Activated CD8-positive, alpha-beta memory T cell treated with anti-CD3 and anti-CD28 coated beads, Interleukin-2, amount 10 ng/mL, durations not matched to agents 7 days and 5 days (primary cell): ENCODE results near the gene HDGFL3. TPM values are rescaled to one million over a fixed set of nuclear protein-coding genes. Genes with fewer than 3 reads are reported as not detected.

Experiments
- ATAC-seq: fragments of 150-1000 bp; cut with Tn5 transposase; one replicate; pipeline ENCODE4 v1.10.0; 2021; ENCODE audit warnings: moderate library complexity
- CTCF ChIA-PET: fragments of 350-600 bp; sonication (Branson Sonifier 250); formaldehyde crosslinking; loops from one replicate; lab custom pipeline; 2021; ENCODE audit warnings: antibody characterized with exemption; lab: Charles Lee
- DNase-seq: peaks from one replicate; pipeline ENCODE4 v3.0.0-alpha.2; 2020
- H3K27ac Mint-ChIP-seq: one replicate; pipeline ENCODE4 v1.8.0; 2021; ENCODE audit warnings: mild to moderate bottlenecking, mixed read lengths
- H3K27me3 Mint-ChIP-seq: one replicate; pipeline ENCODE4 v1.8.0; 2021; ENCODE audit warnings: mixed read lengths
- H3K36me3 Mint-ChIP-seq: one replicate; pipeline ENCODE4 v1.8.0; 2021; ENCODE audit warnings: mild to moderate bottlenecking, mixed read lengths
- H3K4me1 Mint-ChIP-seq: one replicate; pipeline ENCODE4 v1.8.0; 2021; ENCODE audit warnings: mixed read lengths
- H3K4me3 Mint-ChIP-seq: one replicate; pipeline ENCODE4 v1.8.0; 2021; ENCODE audit warnings: mild to moderate bottlenecking, moderate library complexity, mixed read lengths
- H3K9me3 Mint-ChIP-seq: one replicate; pipeline ENCODE4 v1.8.0; 2022; ENCODE audit warnings: low read depth, mixed read lengths
- total RNA-seq, 2 experiments: library from RNA; stranded (reverse); gene quantifications; one replicate each; pipeline ENCODE4 v1.2.3, GENCODE V29; 2021

Gene HDGFL3
- total RNA-seq, 2 experiments from 2014 or later: 20.4 to 91.0 TPM

DNA sequence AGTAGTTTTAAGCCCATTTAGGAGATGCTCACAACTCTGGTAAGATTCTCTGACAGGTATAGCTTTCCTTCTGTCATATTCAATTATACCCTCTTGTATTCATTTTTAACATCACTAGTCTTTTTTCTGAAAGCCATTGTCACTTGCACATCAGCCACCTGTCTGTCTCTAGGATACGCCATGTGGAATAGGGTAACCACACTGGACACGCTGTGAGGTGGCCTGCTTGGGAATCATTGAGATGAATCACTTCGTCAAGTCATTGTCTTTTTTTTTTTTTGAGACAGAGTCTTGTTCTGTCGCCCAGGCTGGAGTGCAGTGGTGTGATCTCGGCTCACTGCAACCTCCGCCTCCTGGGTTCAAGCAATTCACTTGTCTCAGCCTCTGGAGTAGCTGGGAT lies 92.8 kb downstream of the HDGFL3 start:
- Mint-ChIP-seq H3K4me1 (peaks cover 23% of the 10 kb centered on the region), H3K36me3 (peaks cover 26% of the 10 kb centered on the region), H3K27me3 (no peaks in the 10 kb centered on the region), H3K9me3 (peaks cover 3% of the 10 kb centered on the region), H3K4me3 (no peak overlapping the region), H3K27ac (no peak overlapping the region)
- DNase-seq: no peak
- ATAC-seq: no peak
- CTCF ChIA-PET: no interaction called here

DNA sequence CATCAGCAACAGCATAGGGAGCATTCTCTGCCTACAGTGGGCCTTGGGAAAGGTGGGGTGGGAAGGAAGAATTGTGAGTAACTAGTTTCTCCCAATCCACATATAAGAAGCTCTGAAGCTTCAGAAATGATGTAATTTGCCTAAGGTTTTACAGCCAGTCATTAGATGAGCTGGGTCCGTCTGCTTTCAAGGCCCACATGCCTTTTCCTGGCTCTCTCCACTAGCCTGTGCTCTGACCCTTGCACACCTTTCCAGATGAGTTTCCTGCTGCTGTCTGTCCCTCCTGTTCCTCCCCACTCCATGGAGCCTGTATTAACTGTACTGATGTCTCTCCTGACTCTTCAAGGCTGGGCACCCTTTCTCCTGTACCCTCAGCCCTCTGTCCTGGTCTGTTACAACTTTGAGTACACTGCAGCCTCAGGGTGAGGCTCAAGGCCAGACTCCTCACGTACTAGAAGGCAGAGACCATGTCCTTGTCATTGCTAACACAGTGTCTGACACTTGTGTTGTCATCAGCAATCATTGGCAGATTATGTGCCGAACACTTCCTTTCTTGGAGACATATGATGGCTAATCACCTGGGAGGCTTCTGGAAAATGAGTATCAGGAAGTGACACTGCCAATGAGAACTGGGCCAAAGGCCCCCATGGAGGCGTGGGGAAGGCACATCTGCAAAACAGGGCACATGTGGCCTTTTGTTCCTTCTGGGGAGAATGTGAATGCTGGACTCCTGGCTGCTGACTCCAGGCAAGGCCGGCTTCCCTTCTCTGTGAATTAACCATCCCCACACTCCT lies 93.5 kb downstream of the HDGFL3 start:
- DNase-seq (no peak), ATAC-seq (no peak)
- Mint-ChIP-seq H3K4me1 (peaks cover 30% of the 10 kb centered on the region), H3K9me3 (peaks cover 3% of the 10 kb centered on the region), H3K36me3 (peaks cover 28% of the 10 kb centered on the region), H3K4me3 (no peak overlapping the region), H3K27ac (no peak overlapping the region), H3K27me3 (peaks cover 3% of the 10 kb centered on the region)
- CTCF ChIA-PET: no interaction called here

- Mint-ChIP-seq H3K27me3 (peaks cover 6% of the 10 kb centered on the region), H3K27ac (no peak overlapping the region), H3K36me3 (peaks cover 33% of the 10 kb centered on the region), H3K4me3 (no peak overlapping the region), H3K4me1 (peaks cover 41% of the 10 kb centered on the region), H3K9me3 (peaks cover 3% of the 10 kb centered on the region)
- CTCF ChIA-PET: no interaction called here
- ATAC-seq (no peak), DNase-seq (no peak)
Observed at GRCh38 chr15:83112956-83113299, 94.7 kb downstream of the HDGFL3 start.

DNA sequence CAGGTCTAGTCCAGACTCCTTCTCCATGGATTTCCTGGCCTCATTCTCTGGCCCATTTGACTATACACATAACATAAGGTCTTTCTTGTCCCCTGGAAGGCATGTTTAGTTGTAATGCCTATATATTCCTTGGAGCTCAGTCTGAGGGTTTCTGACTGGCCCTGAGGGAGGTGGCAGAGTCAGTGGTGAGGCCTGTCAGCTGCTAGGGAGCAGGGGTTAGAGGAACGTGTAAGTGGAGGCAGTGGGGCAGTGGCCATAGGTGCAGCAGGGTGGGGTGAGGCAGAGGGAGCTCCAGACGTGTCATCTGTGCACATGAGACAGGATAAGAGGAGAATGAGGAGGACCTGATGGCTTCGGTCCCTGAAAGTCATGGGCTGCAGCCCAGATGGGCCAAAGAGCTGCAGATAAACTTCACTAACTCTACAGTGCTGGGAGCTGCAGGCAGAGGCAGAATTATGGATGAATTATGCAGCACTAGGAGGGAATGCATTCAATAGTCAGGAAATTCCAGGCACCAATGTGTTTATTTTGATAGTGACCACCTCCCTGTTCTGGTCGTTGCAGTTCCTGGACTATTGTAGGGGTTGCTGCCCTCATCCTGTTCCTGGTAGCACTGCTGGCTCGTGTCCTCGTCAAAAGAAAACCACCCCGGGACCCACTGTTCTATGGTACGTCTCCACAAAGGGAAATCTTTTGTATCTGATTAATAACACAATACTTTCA lies 95.2 kb downstream of the HDGFL3 start:
- peaks cover 3% of the 10 kb centered on the region for H3K9me3 Mint-ChIP-seq
- no peak overlapping the region for H3K27ac Mint-ChIP-seq

DNA sequence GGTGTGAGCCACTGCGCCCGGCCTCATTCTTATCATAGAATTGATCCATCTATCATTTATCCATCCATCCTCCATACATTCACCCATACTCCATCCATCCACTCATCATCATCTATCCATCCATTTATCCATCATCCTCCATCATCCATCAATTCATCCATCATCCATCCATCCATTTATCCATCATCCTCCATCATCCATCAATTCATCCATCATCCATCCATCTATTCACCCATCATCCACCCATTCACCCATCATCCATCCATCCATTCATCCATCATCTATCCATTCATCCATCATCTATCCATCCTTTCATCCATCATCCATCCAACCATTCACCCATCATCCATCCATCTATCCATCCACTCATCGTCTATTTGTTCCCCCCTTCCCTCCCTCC lies 96.5 kb downstream of the HDGFL3 start:
- CTCF ChIA-PET: no interaction called here
- Mint-ChIP-seq H3K27ac (no peak overlapping the region), H3K9me3 (peaks cover 3% of the 10 kb centered on the region), H3K27me3 (peaks cover 13% of the 10 kb centered on the region), H3K36me3 (peaks cover 35% of the 10 kb centered on the region), H3K4me3 (no peak overlapping the region), H3K4me1 (peaks cover 48% of the 10 kb centered on the region)
- ATAC-seq (no peak), DNase-seq (no peak)

More for the DNA sequence above, 95.2 kb downstream of the HDGFL3 start:
- peaks cover 33% of the 10 kb centered on the region for H3K36me3 Mint-ChIP-seq
- DNase-seq (no peak), ATAC-seq (no peak)
- CTCF ChIA-PET: no interaction called here
- H3K4me3 Mint-ChIP-seq: no peak overlapping the region
- H3K27me3 Mint-ChIP-seq: peaks cover 6% of the 10 kb centered on the region
- H3K4me1 Mint-ChIP-seq: peaks cover 41% of the 10 kb centered on the region

- Mint-ChIP-seq H3K9me3 (peaks cover 3% of the 10 kb centered on the region), H3K27me3 (peaks cover 19% of the 10 kb centered on the region), H3K27ac (no peak overlapping the region), H3K4me3 (no peak overlapping the region), H3K36me3 (peaks cover 30% of the 10 kb centered on the region), H3K4me1 (peaks cover 43% of the 10 kb centered on the region)
- ATAC-seq (no peak), DNase-seq (no peak)
- CTCF ChIA-PET: no interaction called here
Observed at GRCh38 chr15:83110381-83110780, 97.2 kb downstream of the HDGFL3 start.

GRCh38 chr15:83109532-83109931 lies 98.1 kb downstream of the HDGFL3 start:
- Mint-ChIP-seq H3K27ac (no peak overlapping the region), H3K9me3 (peaks cover 3% of the 10 kb centered on the region), H3K36me3 (peaks cover 26% of the 10 kb centered on the region), H3K4me1 (peaks cover 41% of the 10 kb centered on the region), H3K4me3 (no peak overlapping the region), H3K27me3 (peaks cover 20% of the 10 kb centered on the region)
- no peak for ATAC-seq
- no peak for DNase-seq
- CTCF ChIA-PET: interaction anchor here (1.0 to 3.7 kb wide), 3 partner anchors 7 to 99 kb away, joined by 3 to 8 read pairs (median 3); no protein-coding TSS in a partner anchor

DNA sequence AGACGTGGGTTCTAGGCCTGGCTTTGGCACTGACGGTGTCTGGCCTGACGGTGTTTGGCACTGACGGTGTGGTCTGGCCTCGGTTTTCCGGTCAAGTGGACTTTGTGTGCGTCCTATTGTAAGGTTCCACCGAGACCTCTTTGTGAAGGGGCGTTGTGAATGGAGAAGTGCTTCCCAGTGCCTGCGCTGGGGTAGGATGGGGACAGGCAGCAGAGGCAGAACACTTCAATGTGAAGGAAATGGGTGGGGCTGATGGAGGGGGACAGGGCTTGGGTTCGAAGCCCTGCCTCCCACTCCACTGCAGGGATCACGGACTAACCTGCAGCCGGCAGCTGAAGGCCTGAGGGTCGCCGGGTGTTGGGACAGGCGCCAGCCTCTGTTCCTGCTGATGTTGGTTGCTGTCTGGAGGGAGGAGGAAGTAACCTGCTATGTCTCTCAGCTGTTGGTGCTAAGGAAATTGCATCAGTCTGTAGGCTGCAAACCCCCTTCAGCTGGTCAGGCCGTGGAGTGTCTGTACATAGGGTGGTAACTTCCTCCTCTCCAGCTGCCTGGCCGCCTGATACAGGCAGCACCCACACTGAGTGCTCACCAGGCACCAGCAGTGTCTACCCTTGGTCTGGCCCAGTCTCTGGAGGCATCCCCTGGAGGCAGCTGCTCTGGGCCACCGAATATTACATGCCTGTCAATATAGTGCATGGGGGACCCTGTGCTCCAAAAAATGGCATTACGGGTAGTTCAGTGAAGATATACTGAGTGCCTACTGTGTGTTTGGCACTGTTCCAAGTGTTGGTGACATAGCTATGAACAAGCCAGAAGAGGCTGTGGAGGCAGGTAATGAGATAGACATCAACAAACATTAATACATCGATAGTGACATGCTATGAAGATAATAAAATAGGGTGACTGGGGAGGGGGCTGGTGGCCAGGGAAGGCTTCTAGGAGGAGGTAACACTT lies 99.1 kb downstream of the HDGFL3 start:
- H3K4me1 Mint-ChIP-seq: peaks cover 41% of the 10 kb centered on the region
- peaks cover 20% of the 10 kb centered on the region for H3K36me3 Mint-ChIP-seq
- CTCF ChIA-PET: interaction anchor here (1.0 to 3.7 kb wide), 4 partner anchors 8 to 100 kb away, joined by 3 to 11 read pairs (median 6); partner anchors contain the start of gene C15orf40
- H3K9me3 Mint-ChIP-seq: peaks cover 3% of the 10 kb centered on the region
- DNase-seq: peak; percentile 77
- H3K27me3 Mint-ChIP-seq: peaks cover 28% of the 10 kb centered on the region
- peak overlapping the region; percentile 93 for H3K4me3 Mint-ChIP-seq
- H3K27ac Mint-ChIP-seq: peak overlapping the region; percentile 89
- ATAC-seq: peak; percentile 72

GRCh38 chr15:83107841-83108181 lies 99.8 kb downstream of the HDGFL3 start:
- peak; percentile 7 for ATAC-seq
- Mint-ChIP-seq H3K4me1 (peaks cover 39% of the 10 kb centered on the region), H3K9me3 (peaks cover 3% of the 10 kb centered on the region), H3K36me3 (peaks cover 18% of the 10 kb centered on the region), H3K4me3 (peak overlapping the region; percentile 93), H3K27ac (peak overlapping the region; percentile 89), H3K27me3 (peaks cover 28% of the 10 kb centered on the region)
- CTCF ChIA-PET: interaction anchor here (2.2 to 3.7 kb wide), 2 partner anchors 9 to 97 kb away, joined by 8 to 11 read pairs; partner anchors contain the start of gene C15orf40
- DNase-seq: no peak

DNA sequence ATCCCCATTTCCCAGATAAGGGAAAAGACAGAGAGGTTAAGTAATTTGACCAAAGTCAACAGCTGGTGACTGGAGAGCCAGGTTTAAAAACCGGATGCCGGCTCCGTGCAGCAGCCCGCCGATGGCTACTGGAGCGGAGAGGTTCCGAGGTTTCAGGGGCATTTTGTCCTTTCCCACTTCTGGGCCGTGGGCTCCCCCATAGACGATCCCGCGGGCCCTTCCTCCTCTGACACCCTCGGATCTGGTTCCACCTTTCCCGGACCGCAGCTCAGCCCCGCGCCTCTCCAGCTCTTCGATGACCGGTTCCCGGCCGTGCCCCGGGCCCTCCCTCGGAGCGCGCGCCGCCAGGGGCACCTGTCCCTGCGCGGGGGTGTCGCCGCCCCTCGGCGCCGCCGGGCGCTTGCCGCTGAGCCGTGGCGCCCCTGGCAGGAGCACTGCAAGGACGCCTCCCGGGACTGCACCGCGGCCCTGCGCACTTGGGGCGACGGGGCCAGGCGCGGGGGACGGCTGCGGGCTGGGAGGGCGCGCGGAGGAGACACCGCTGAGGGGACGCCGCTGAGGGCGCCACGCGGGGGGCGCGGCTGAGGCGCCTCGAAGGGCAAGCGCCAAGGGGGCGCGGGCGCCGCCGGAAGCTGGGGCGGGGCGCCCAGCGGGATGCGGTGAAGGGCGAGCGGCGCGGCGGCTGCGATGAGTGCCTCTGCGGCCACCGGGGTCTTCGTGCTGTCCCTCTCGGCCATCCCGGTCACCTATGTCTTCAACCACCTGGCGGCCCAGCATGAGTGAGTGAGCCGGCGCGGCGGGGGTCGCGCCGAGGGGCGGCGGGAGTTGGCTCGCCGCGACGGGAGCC lies 100.4 kb downstream of the HDGFL3 start, which contains the start of gene TM6SF1:
Gene TM6SF1, plus strand, starts transcription at position 652 of the 847 bp plus-strand sequence. Its CDS starts 36 bp downstream, at position 688.
- peaks cover 34% of the 10 kb centered on the region for H3K4me1 Mint-ChIP-seq
- H3K27ac Mint-ChIP-seq: peak within 1 kb of the TSS; percentile 89
- CTCF ChIA-PET: interaction anchor here (1.2 to 3.7 kb wide), 3 partner anchors 10 to 101 kb away, joined by 4 to 11 read pairs (median 8); partner anchors contain the start of genes C15orf40 and HDGFL3
- peaks cover 33% of the 10 kb centered on the region for H3K27me3 Mint-ChIP-seq
- peaks cover 18% of the 10 kb centered on the region for H3K36me3 Mint-ChIP-seq
- DNase-seq: peak; percentile 54
- peaks cover 3% of the 10 kb centered on the region for H3K9me3 Mint-ChIP-seq
- H3K4me3 Mint-ChIP-seq: peak within 1 kb of the TSS; percentile 93
- peak; percentile 68 for ATAC-seq

DNA sequence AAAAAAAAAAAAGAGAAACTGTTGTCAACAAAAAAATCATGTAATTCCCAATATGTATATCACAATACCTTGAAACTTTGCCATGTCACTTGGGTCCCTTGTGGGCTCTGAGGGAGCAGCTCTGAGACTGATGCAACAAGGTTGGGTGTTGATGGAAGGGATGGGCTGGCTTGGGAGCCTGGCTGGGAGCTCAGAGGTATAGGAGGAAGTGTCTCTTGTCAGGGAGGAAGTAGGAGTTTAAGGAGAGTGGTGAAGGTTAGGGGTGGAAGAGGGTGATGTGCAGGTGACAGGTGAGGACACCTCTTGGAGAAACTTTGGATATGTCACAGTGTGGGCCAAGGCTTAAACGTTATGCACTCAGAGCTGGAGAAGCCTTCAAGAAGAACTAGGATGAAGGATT lies 102.2 kb downstream of the HDGFL3 start:
- H3K4me1 Mint-ChIP-seq: peaks cover 29% of the 10 kb centered on the region
- peaks cover 48% of the 10 kb centered on the region for H3K27me3 Mint-ChIP-seq
- no peak for DNase-seq
- H3K4me3 Mint-ChIP-seq: peak overlapping the region; percentile 1
- H3K36me3 Mint-ChIP-seq: peaks cover 9% of the 10 kb centered on the region
- no peak overlapping the region for H3K27ac Mint-ChIP-seq
- no peaks in the 10 kb centered on the region for H3K9me3 Mint-ChIP-seq
- CTCF ChIA-PET: no interaction called here
- no peak for ATAC-seq

GRCh38 chr15:83104141-83104540 lies 103.5 kb downstream of the HDGFL3 start:
- Mint-ChIP-seq H3K9me3 (no peaks in the 10 kb centered on the region), H3K4me3 (no peak overlapping the region), H3K27me3 (peaks cover 57% of the 10 kb centered on the region), H3K36me3 (peaks cover 8% of the 10 kb centered on the region), H3K27ac (no peak overlapping the region), H3K4me1 (peaks cover 19% of the 10 kb centered on the region)
- CTCF ChIA-PET: no interaction called here
- DNase-seq (no peak), ATAC-seq (no peak)
